ENCODE measurements around the gene XRCC4. TPM values are rescaled to one million over a fixed set of nuclear protein-coding genes. Genes with fewer than 3 reads are reported as not detected.

The XRCC4 gene
- total RNA-seq, 1 experiment from 2014 or later, result 24.6 TPM

DNA sequence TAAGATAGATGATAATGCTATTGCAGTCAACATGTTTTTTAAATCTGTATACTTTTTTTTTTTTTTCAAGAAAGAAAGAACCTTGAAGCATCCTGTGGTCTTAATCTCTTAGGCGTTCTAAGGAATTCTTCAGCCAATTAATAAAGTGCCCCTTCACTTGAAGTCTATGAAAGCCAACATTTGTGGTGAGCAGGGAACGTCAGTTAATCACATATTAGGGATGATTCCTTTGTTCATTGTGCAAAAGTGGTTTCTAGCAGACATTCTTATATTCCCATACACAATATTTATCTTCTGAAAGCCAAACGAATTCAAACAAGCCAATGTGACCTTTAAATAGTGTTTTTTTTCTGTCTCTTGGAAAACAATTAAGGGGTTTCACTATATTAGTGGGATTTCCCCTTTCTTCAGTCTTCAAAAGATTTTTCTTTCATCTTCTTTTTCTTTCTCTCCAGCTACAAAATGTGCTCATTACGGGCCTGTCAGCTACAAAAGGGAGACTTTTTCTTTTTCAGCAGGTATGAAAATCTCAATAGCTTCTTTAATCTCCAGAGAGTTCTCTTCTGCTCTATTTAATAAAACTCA lies 40.3 kb upstream of the XRCC4 start:
- DNase-seq (ENCODE audit: low read depth, low spot score), result no peak
- Histone ChIP-seq H3K27me3 (ENCODE audit: insufficient read depth, low read length) (no peaks in the 10 kb centered on the region), H3K9me2 (ENCODE audit: insufficient read depth) (no peaks in the 10 kb centered on the region), H2AFZ (ENCODE audit: low read depth, low read length, poor library complexity, severe bottlenecking) (no peak overlapping the region), H3K4me3 (replicated peaks in 1 of 2; ENCODE audit: low read depth in 1 of 2, low read length in 2 of 2) (no peak overlapping the region), H3K9ac (ENCODE audit: low read length) (no peak overlapping the region), H3K4me2 (ENCODE audit: low read length) (no peak overlapping the region), H3K9me3 (ENCODE audit: control insufficient read depth in 1 of 2, insufficient read depth in 1 of 2, low read depth in 1 of 2, low read length in 2 of 2) (no peaks in the 10 kb centered on the region), H3K36me3 (ENCODE audit: control insufficient read depth in 1 of 2, insufficient read depth in 2 of 2, low read length in 2 of 2) (no peaks in the 10 kb centered on the region), H3K27ac (ENCODE audit: low read depth, low read length) (no peak overlapping the region), H3K79me2 (ENCODE audit: insufficient read depth, low read length) (no peaks in the 10 kb centered on the region), H4K20me1 (ENCODE audit: insufficient read depth) (no peaks in the 10 kb centered on the region), H3K4me1 (ENCODE audit: control insufficient read depth in 1 of 2, insufficient read depth in 2 of 2, low read length in 2 of 2) (no peaks in the 10 kb centered on the region)
- ChIA-PET POLR2A (no interaction called here), CTCF (no interaction called here), RAD21 (ENCODE audit: low non-redundant PET in 1 of 2, low total read pairs in 2 of 2, uncharacterized antibody in 2 of 2, unreplicated experiment in 2 of 2) (no interaction called here)
- no TSS peak for BruUV-seq (replicated peaks)
- no peak for TF ChIP-seq ZNF274 (IDR thresholded peaks at IDR 0.05; ENCODE audit: low read depth, low read length)
- TF ChIP-seq YY1 (IDR thresholded peaks at IDR 0.05; ENCODE audit: extremely low read depth, insufficient replicate concordance, low read depth, low read length), result no peak
- no peak for TF ChIP-seq SIN3A (IDR thresholded peaks at IDR 0.05; ENCODE audit: low read depth)
- TF ChIP-seq CEBPB (IDR thresholded peaks at IDR 0.05; ENCODE audit: low read depth), result no peak
- no peak for TF ChIP-seq ATF3 (IDR thresholded peaks at IDR 0.05)
- TF ChIP-seq ELF1 (IDR thresholded peaks at IDR 0.05; ENCODE audit: borderline replicate concordance, low read depth), result no peak
- no peak for TF ChIP-seq ZFX (IDR thresholded peaks at IDR 0.05)
- no peak for TF ChIP-seq CBX3 (IDR thresholded peaks at IDR 0.05; ENCODE audit: low read depth)
- TF ChIP-seq MAX (IDR thresholded peaks at IDR 0.05), result no peak
- no peak for TF ChIP-seq EZH2 (IDR thresholded peaks at IDR 0.05)
- no peak for TF ChIP-seq EGR1 (IDR thresholded peaks at IDR 0.05; ENCODE audit: low read depth)
- no peak for TF ChIP-seq POLR2AphosphoS5 (IDR thresholded peaks at IDR 0.05; ENCODE audit: low read depth, low read length)
- intact Hi-C loops (cut with micrococcal nuclease), result no loop called here
- no peak for ATAC-seq

DNA sequence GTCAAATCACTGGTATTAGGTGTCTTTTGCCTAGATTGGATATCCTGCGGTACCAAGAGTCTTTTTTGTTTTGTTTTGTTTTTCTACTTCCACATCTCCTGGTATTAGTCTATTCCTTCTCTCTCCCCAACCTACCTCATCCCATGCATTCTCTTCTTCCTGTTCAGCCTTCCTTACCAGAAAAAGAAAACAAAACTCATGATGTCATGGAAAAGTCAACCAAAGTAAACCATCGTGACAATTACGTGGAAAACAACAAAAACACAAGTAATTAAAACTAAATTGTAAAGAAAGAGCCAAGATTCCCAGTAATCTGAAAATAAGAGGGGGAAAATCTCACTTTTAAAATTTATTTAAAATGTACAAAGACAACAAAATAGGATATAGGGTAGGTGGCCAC lies 38.4 kb upstream of the XRCC4 start:
- ATAC-seq, result no peak

More for the DNA sequence above, 38.4 kb upstream of the XRCC4 start:
- Histone ChIP-seq H3K27me3 (ENCODE audit: insufficient read depth, low read length) (no peaks in the 10 kb centered on the region), H3K4me2 (ENCODE audit: low read length) (no peak overlapping the region), H3K36me3 (ENCODE audit: control insufficient read depth in 1 of 2, insufficient read depth in 2 of 2, low read length in 2 of 2) (no peaks in the 10 kb centered on the region), H3K4me1 (ENCODE audit: control insufficient read depth in 1 of 2, insufficient read depth in 2 of 2, low read length in 2 of 2) (no peaks in the 10 kb centered on the region), H4K20me1 (ENCODE audit: insufficient read depth) (no peaks in the 10 kb centered on the region), H2AFZ (ENCODE audit: low read depth, low read length, poor library complexity, severe bottlenecking) (no peak overlapping the region), H3K27ac (ENCODE audit: low read depth, low read length) (no peak overlapping the region), H3K9me2 (ENCODE audit: insufficient read depth) (no peaks in the 10 kb centered on the region), H3K9ac (ENCODE audit: low read length) (no peak overlapping the region), H3K9me3 (ENCODE audit: control insufficient read depth in 1 of 2, insufficient read depth in 1 of 2, low read depth in 1 of 2, low read length in 2 of 2) (no peaks in the 10 kb centered on the region), H3K4me3 (replicated peaks in 1 of 2; ENCODE audit: low read depth in 1 of 2, low read length in 2 of 2) (no peak overlapping the region), H3K79me2 (ENCODE audit: insufficient read depth, low read length) (no peaks in the 10 kb centered on the region)
- RAD21 ChIA-PET (ENCODE audit: low non-redundant PET in 1 of 2, low total read pairs in 2 of 2, uncharacterized antibody in 2 of 2, unreplicated experiment in 2 of 2), result no interaction called here
- no TSS peak for BruUV-seq (replicated peaks)
- TF ChIP-seq FOSL1 (IDR thresholded peaks at IDR 0.05; ENCODE audit: low read depth) (no peak), EZH2 (IDR thresholded peaks at IDR 0.05) (no peak), RAD21 (IDR thresholded peaks at IDR 0.05; ENCODE audit: low read depth) (no peak), EZH2phosphoT487 (IDR thresholded peaks at IDR 0.05; ENCODE audit: borderline replicate concordance) (no peak), YY1 (IDR thresholded peaks at IDR 0.05; ENCODE audit: extremely low read depth, insufficient replicate concordance, low read depth, low read length) (no peak), POLR2AphosphoS5 (IDR thresholded peaks at IDR 0.05; ENCODE audit: low read depth, low read length) (no peak), CEBPB (IDR thresholded peaks at IDR 0.05; ENCODE audit: low read depth) (no peak)
- TF ChIP-seq, protein P1, sequence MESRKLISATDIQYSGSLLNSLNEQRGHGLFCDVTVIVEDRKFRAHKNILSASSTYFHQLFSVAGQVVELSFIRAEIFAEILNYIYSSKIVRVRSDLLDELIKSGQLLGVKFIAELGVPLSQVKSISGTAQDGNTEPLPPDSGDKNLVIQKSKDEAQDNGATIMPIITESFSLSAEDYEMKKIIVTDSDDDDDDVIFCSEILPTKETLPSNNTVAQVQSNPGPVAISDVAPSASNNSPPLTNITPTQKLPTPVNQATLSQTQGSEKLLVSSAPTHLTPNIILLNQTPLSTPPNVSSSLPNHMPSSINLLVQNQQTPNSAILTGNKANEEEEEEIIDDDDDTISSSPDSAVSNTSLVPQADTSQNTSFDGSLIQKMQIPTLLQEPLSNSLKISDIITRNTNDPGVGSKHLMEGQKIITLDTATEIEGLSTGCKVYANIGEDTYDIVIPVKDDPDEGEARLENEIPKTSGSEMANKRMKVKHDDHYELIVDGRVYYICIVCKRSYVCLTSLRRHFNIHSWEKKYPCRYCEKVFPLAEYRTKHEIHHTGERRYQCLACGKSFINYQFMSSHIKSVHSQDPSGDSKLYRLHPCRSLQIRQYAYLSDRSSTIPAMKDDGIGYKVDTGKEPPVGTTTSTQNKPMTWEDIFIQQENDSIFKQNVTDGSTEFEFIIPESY (IDR thresholded peaks at IDR 0.05; ENCODE audit: extremely low read depth, insufficient replicate concordance, low read length), result no peak
- CTCF ChIA-PET, result no interaction called here
- POLR2A ChIA-PET, result no interaction called here
- no peak for DNase-seq (ENCODE audit: low read depth, low spot score)
- intact Hi-C loops (cut with micrococcal nuclease), result no loop called here
